Esophagus squamous epithelium (tissue), 4 donors: Measurements from ENCODE around the gene PHYHIPL.

Experiments used
- POLR2A ChIP-seq, 4 donors: fragments of 450-650 bp; IDR thresholded peaks; one replicate each; pipeline ENCODE4 v1.6.1; 2017; ENCODE audit warnings: antibody characterized with exemption in 4 of 4, mild to moderate bottlenecking in 4 of 4, moderate library complexity in 3 of 4
- TF ChIP-seq, protein P1 (sequence below), 6 experiments: fragments of 450-650 bp in 4 of 6; fragments of 200-600 bp in 2 of 6; sonication (generic) in 2 of 6; IDR thresholded peaks; one replicate each; pipeline ENCODE4 v1.5.1; 2016 to 2019; ENCODE audit warnings: antibody characterized with exemption in 6 of 6, mild to moderate bottlenecking in 4 of 6, moderate library complexity in 4 of 6

DNA sequence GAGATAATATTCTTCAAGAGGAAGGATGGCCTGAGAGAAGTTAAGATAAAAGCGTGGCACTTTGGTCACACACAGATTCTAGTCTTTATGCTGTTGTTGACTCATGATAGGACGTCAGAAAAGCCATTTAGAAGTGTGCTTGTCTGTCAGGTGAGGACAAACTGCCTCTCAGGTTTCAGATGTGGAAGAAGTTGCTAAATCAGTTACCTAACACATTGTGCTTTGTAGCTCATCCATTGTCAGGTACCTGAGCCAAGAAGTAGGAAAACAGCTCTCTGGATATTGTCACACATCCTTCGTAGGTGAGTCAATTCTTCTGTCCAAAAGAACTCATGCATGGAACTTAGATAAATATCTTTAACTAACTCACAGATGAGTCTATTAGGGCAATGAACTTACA lies 49.5 kb upstream of the PHYHIPL start:
- no peak for TF ChIP-seq POLR2A (IDR thresholded peaks at IDR 0.05)
- TF ChIP-seq, protein P1, sequence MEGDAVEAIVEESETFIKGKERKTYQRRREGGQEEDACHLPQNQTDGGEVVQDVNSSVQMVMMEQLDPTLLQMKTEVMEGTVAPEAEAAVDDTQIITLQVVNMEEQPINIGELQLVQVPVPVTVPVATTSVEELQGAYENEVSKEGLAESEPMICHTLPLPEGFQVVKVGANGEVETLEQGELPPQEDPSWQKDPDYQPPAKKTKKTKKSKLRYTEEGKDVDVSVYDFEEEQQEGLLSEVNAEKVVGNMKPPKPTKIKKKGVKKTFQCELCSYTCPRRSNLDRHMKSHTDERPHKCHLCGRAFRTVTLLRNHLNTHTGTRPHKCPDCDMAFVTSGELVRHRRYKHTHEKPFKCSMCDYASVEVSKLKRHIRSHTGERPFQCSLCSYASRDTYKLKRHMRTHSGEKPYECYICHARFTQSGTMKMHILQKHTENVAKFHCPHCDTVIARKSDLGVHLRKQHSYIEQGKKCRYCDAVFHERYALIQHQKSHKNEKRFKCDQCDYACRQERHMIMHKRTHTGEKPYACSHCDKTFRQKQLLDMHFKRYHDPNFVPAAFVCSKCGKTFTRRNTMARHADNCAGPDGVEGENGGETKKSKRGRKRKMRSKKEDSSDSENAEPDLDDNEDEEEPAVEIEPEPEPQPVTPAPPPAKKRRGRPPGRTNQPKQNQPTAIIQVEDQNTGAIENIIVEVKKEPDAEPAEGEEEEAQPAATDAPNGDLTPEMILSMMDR (IDR thresholded peaks at IDR 0.05) = no peak
